GM12873 (cell line): ENCODE results near the gene AFAP1.

Experiments used
- TF ChIP-seq, protein P1 (sequence below): IDR thresholded peaks from 2 replicates; pipeline ENCODE4 v1.5.1; 2012; ENCODE audit warnings: low read depth, mild to moderate bottlenecking, moderate library complexity, low read length, control low read depth; ENCODE audit not compliant: insufficient read depth; ENCODE audit errors: missing control alignments

The AFAP1 gene

GRCh38 chr4:7908668-7909067, 31.0 kb downstream of the AFAP1 start:
- TF ChIP-seq, protein P1, sequence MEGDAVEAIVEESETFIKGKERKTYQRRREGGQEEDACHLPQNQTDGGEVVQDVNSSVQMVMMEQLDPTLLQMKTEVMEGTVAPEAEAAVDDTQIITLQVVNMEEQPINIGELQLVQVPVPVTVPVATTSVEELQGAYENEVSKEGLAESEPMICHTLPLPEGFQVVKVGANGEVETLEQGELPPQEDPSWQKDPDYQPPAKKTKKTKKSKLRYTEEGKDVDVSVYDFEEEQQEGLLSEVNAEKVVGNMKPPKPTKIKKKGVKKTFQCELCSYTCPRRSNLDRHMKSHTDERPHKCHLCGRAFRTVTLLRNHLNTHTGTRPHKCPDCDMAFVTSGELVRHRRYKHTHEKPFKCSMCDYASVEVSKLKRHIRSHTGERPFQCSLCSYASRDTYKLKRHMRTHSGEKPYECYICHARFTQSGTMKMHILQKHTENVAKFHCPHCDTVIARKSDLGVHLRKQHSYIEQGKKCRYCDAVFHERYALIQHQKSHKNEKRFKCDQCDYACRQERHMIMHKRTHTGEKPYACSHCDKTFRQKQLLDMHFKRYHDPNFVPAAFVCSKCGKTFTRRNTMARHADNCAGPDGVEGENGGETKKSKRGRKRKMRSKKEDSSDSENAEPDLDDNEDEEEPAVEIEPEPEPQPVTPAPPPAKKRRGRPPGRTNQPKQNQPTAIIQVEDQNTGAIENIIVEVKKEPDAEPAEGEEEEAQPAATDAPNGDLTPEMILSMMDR = no peak

DNA sequence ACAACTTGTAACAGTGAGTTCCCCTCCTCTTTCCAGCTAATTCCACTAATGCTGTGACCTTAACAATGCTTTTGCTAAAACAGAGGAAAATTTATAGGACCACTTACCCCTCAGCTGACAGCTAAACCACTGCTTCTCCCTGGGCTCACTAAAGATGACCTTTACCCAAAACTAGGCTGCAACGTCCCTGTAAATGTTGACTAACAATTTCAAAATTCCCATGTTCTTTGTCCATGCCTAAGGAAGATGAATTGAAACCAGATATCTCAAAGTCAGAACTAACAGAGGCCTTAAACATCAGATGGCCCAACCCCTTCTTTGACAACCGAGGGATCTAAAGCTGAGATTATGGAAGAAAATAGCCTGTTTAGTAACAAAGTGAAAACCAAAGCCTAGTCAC, 32.5 kb downstream of the AFAP1 start:
- TF ChIP-seq, protein P1 = no peak

- TF ChIP-seq, protein P1 = no peak
Observed at GRCh38 chr4:7906171-7906701, 33.4 kb downstream of the AFAP1 start.

- TF ChIP-seq, protein P1 = no peak
Observed at GRCh38 chr4:7904952-7905915, 34.4 kb downstream of the AFAP1 start.

DNA sequence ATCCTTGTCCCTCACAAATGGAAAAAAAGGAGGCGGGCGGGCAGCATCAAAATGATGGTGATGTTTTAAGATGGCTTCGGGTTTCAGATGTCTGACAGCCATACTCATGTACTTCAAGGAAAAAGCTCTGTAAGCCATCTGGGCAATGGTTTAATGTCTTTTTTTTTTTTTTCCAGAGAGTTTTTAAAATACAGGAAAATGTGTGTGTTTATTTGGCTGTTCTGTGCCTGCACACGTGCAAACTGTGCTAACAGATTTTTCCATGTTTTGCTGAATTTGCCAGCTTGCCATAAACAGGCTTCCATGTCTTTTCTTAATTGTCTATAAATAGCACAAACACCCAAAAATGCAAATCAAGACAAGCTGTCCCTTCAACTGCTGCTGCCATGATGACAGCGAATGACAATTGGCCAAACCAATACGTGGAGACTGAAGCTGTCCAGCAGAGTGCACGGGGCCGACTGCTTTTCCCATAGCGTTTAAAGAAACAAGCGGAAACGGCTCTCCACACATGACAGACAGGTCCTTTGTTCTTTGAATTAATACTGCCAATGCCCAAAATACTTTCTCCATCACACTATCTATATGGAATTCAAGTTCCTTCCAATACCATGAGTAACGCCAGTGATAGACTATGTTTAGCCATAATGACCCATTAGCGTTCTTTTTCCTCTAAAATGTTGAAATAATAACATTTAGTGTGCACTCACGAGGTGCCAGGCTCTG, 35.7 kb downstream of the AFAP1 start:
- TF ChIP-seq, protein P1 = no peak

- TF ChIP-seq, protein P1 = no peak
Observed at GRCh38 chr4:7902826-7903225, 36.8 kb downstream of the AFAP1 start.

DNA sequence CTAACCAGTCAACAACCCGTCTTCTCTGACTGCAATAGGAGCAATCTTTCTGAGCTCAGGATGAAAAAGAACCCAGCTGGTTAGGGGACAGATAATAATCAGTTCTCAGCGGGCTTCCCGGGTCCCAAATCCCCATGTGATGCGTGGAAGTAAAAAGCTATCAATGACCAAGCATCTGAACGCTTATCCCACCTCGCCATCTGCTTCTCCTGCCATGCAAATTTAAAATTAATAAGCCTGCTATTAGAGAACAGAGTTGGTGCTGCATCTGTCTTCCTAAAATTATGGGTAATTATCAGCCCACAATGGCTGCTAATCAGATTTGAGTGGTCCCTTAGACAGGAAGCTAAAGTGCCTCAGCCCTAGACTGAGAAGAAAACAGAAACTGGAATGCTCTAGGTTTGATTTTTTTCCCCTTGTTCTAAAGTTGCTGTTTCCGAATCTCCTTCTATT, 37.5 kb downstream of the AFAP1 start:
- TF ChIP-seq, protein P1 = no peak
